Tongue (tissue), 2 donors: ENCODE data around the gene KRT86. TPM values are rescaled to one million over a fixed set of nuclear protein-coding genes. Genes with fewer than 3 reads are reported as not detected.
"Not testable (repeated sequence)": the region's sequence is repeated elsewhere in the genome, so short reads cannot be mapped to it uniquely, and the experiment has no call there.

Experiments used
- DNase-seq: peaks from one replicate; pipeline ENCODE4 v3.0.0-alpha.2; 2015
- total RNA-seq: library from RNA; depleted of rRNA; stranded (reverse); fragments of >200 nt; gene quantifications from one replicate; pipeline ENCODE4 v1.2.3, GENCODE V29; 2014

Gene KRT86
- total RNA-seq, 1 donor from 2014 or later: not detected

- no peak for DNase-seq
Observed at GRCh38 chr12:52314511-52314910, 40.1 kb downstream of the KRT86 start.

DNA sequence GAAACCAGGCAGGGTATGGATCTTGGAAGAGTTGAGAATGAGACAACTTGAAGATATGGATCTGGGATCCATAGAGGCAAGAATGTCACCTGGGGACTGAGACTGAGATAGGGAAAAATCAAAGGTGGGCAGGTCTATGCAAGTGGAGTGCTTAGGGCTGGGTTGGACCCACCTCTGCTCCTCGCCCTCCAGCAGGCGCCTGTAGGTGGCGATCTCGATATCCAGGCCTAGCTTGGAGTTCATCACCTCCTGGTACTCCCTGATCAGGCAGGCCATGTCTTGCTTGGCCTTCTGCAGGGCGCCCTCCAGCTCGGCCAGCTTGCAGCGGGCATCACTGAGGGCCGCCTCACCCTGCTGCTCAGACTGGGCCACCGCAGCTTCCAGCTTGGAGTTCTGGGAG, 41.3 kb downstream of the KRT86 start:
- not testable (repeated sequence) for DNase-seq

DNA sequence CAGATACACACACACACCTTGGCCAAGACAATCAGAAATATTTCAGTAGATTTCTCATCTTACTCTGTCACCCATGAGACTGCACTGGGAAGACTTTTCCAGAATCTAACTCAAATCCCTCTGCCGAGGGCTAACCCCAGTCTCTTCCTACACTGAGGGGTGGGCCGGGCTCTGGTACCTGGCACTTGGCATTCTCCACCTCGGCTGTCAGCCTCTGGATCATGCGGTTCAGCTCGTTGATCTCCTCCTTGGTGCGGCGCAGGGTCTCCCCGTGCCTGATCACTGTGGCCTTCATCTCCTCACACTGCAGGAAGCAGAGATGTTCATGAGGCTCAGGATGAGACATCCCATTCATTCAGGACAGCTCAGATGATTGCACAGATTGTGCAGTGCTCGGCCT, 41.8 kb downstream of the KRT86 start:
- DNase-seq: no peak

GRCh38 chr12:52316701-52317100, 42.3 kb downstream of the KRT86 start:
- no peak for DNase-seq

DNA sequence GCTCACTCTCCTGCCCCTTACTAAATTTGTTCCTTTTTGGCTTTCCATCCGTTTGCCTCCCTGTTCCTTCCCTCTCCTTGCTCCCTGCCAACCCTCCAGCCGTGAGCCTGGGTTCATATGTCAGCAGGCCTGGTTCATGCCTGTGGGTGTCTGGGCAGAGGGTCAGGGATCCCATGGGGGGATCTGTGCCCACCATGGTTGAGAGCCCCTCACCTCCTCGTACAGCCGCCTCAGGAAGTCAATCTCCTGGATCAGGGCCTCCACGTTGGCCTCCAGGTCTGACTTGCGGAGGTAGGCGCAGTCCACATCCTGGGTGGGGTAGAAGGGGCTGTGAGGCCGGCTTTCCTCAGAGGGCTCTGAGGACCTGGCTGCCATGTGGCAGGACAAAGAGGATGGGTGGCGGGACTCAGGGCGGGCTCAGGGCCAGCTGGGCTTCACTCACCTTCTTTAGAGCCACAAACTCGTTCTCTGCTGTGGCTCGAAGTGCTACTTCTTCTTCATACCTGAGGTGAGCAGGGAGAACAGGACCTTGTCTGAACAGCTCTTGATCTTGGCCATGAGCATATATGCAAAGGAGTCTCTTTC, 43.1 kb downstream of the KRT86 start:
- DNase-seq: no peak

- no peak for DNase-seq
Observed at GRCh38 chr12:52318241-52318990, 44.0 kb downstream of the KRT86 start.

- DNase-seq: no peak
Observed at GRCh38 chr12:52319097-52319496, 44.7 kb downstream of the KRT86 start.

- no peak for DNase-seq
Observed at GRCh38 chr12:52320784-52321400, 46.4 kb downstream of the KRT86 start, which contains the start of gene KRT83. TSS of gene KRT83 (minus strand) at chr12:52321398. CDS start at chr12:52321335, 63 bp downstream.

- peak; percentile 69 for DNase-seq
Observed at GRCh38 chr12:52321418-52321817, 47.0 kb downstream of the KRT86 start.

GRCh38 chr12:52322069-52322468, 47.6 kb downstream of the KRT86 start:
- DNase-seq: no peak

- DNase-seq: no peak
Observed at GRCh38 chr12:52323001-52323400, 48.6 kb downstream of the KRT86 start.

- no peak for DNase-seq
Observed at GRCh38 chr12:52323416-52324152, 49.1 kb downstream of the KRT86 start.

DNA sequence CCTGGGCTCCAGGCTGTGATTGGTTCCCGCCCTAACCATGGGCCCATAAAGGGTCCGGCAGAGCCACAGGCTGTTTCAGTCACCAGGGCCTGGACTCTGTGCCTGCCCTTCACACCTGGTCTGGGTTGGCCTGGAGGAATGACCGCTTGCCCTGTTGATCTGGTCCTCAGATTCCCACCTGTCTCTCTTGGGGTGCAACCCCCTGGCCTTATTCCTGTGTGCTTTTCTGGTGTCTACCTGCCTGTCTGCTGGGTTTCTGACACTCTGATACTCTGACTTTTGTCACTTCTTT, 49.7 kb downstream of the KRT86 start:
- DNase-seq: no peak

DNA sequence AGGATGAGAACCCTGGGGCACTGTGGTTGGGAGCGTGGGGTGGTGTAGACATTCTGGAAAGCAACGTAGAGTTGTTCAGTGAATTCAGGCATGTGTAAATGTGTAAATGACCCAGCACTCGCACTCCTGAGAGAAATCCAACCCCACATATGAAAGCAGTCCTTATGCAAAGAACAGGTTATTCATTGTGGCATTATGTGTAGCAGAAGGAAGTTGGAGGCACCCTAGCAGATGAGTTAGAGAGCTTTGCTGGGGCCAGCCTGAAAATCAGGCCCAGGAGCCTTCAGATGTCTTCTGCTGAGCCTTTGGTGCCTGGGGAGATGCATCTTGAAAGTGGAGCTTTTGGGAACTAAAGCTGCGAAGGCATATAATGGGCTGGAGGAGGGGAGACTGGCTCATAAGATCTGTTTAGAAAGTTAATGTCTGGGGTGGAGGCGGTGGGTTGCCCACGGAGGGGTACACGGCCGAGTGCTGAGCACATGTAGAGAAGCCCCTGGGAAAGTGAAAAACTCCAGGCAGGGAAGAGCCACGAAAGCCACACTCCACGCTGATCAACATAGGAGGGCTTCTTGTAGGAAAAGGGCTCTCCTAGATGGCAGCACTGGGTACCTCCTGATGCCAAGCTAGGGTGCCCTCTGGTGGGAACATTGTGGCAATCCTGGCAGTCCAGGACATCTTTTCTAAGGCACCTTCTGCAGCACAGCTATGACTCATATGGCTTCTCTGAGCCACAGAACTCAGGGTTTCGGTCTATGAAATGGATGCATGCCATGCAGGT, 52.8 kb downstream of the KRT86 start:
- DNase-seq: peak; percentile 82

DNA sequence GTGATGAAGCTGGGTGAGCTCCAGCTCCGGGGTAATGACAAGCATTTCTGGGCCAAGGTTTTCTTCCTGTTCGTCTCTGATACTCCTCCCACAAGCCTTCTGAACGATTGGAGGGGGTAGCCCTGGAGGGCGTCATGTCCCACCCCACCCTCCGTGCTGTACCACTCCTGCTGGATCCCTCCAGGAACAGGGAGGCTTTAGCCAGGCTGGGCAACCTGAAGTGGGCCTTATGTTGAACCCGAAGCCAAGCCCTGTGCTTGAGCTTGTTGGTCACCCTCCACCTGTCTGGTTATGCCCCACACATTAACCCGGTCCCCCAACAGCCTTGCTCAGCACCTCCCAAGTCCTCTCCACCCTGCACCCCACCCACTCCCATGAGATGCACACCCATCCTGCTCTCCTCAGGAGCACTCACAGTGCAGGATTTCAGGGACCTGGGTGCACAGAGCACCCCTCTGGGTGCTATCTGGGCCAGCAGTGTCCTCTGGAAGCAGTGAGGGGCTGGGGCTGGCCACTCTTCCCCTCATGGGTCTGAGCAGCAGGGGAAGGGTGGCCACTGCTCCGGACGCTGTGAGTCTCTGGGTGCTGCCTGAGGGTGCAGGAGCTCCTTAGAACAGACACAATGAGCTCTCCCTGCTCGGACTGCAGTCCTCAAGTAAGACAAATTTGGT, 53.5 kb downstream of the KRT86 start:
- no peak for DNase-seq

DNA sequence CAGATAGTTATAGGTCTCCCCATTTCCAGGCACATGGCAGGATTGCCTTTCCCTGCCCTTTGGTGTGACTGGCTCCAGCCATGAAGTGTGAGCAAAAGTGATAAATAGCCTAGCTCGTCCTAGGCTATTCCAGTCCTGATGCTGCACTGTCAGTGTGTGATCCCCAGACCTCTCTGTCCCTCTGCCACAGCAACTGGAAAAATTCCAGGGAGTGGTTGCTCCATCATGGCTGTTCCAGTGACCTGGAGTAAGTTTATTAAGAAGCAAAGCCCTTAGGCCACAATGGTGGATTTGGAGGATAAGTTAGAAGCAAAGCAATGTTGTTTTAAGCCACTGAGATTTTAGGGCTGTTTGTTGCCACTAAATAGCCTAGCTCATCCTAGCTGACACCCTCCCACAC, 56.6 kb downstream of the KRT86 start:
- DNase-seq: no peak

- DNase-seq: no peak
Observed at GRCh38 chr12:52331833-52332232, 57.4 kb downstream of the KRT86 start.

GRCh38 chr12:52332381-52332780, 57.9 kb downstream of the KRT86 start:
- no peak for DNase-seq

DNA sequence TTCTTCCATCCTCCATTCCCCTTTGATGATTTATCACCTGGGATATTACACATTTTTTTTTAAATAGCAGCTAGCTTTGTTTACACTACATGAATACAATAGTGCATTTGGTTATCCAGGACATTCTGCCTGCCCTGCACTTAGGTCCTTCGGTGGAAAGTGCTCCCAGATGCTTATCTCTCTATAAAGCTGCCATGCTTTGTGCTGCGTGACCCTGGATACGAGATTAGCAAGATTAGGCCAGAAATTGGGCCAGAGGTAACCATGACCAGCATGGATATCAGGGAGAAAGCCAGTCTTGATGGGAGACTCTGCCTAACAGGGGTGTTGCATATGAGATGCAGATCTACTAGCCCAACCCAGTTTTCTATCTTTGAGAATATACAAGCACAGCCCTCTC, 58.9 kb downstream of the KRT86 start:
- no peak for DNase-seq

- DNase-seq: no peak
Observed at GRCh38 chr12:52334185-52334584, 59.7 kb downstream of the KRT86 start.

- DNase-seq: peak; percentile 63
Observed at GRCh38 chr12:52335598-52336262, 61.3 kb downstream of the KRT86 start.
